ENCODE measurements around the gene MSI2.

MSI2 gene

DNA sequence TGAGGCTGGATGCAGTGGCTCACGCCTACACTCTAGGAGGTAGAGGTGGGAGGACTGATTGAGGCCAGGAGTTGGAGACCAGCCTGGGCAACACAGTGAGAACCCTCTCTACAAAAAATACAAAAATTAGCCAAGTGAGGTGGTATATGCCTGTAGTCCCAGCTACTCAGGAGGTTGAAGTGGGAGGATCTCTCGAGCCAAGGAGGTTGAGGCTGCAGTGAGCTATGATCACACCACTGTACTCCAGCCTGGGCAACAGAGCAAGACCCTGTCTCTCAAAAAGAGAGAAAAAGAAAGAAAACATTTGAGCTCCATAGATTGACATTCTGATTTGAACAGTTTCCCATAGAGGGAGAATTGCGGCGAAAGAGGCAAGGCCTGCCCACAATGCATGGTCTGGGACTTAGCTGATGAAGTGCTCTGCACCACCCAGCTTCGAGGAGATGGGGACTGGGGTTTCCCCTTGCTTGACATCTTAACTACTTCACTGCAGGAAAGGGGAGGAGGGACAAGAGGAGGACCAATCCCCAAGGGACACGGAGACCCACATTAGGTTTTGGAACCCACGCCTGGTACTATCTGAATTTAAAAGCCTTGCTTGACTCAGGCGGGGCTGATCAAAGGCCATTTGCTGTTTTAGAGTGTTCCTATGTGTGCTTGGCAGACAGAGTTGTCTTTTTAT, 21.7 kb downstream of the MSI2 start:
- CTCF ChIA-PET, result interaction anchor here (1.1 kb wide), 1 partner anchor 35 kb away, joined by 3 read pairs; no protein-coding TSS in a partner anchor
- H3K27ac ChIP-seq, result no peak overlapping the region
- DNase-seq (ENCODE audit: low spot score), result no peak
- POLR2A ChIA-PET (ENCODE audit: low non-redundant PET), result no interaction called here
- TF ChIP-seq, protein P1, sequence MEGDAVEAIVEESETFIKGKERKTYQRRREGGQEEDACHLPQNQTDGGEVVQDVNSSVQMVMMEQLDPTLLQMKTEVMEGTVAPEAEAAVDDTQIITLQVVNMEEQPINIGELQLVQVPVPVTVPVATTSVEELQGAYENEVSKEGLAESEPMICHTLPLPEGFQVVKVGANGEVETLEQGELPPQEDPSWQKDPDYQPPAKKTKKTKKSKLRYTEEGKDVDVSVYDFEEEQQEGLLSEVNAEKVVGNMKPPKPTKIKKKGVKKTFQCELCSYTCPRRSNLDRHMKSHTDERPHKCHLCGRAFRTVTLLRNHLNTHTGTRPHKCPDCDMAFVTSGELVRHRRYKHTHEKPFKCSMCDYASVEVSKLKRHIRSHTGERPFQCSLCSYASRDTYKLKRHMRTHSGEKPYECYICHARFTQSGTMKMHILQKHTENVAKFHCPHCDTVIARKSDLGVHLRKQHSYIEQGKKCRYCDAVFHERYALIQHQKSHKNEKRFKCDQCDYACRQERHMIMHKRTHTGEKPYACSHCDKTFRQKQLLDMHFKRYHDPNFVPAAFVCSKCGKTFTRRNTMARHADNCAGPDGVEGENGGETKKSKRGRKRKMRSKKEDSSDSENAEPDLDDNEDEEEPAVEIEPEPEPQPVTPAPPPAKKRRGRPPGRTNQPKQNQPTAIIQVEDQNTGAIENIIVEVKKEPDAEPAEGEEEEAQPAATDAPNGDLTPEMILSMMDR (conservative IDR thresholded peaks at IDR 0.05; ENCODE audit: low read depth), result no peak

DNA sequence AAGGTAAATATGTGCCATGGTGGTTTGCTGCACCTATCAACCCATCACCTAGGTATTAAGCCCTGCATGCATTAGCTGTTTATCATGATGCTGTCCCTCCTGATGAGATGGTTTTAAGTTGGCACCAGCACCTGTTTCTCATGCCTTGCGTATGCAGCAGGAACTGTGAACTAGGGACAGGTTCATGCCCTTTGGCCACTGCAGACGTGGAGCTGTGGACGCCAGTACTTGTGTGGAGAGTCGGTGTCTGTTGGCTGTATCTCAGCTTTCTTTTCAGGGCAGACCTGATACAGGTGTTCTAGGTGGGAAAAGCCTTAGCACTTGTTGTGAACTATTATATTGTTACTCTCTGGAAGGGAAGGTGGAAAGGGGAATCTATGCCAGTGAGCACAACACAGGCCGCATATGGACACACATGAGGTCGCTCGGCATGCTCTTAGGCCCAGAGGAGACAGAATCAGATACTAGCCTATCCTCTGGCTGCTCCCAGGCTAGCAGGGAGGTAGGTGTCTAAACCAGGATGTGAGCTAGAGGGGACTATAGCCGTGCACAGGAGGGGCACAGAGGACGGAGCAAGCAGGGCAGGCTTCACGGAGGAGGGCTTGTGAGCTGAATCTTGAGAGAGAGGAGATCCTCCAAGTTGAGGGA, 22.5 kb downstream of the MSI2 start:
- no peak for DNase-seq (ENCODE audit: low spot score)
- ChIA-PET POLR2A (ENCODE audit: low non-redundant PET) (no interaction called here), CTCF (interaction anchor here (1.1 kb wide), 1 partner anchor 36 kb away, joined by 3 read pairs; no protein-coding TSS in a partner anchor)
- TF ChIP-seq, protein P1 (conservative IDR thresholded peaks at IDR 0.05; ENCODE audit: low read depth), result no peak
- no peak overlapping the region for H3K27ac ChIP-seq

DNA sequence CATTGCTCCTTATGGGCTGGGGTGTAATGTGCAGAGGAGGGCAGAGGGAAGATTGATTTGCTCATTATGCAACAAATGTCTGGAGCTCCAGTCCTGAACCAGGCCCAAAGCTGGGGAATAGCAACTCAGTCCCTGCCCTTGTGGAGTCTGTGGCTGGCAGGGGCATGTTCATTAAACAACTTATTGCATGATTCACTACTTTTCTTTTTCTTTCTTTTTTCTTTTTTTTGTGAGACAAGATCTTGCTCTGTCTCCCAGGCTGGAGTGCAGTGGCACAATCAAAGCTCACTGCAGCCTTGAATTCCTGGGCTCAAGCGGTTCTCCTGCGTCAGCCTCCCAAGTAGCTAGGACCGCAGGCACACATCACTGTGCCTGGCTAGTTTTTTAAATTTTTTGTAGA, 23.1 kb downstream of the MSI2 start:
- ChIA-PET POLR2A (ENCODE audit: low non-redundant PET) (no interaction called here), CTCF (no interaction called here)
- TF ChIP-seq, protein P1 (conservative IDR thresholded peaks at IDR 0.05; ENCODE audit: low read depth), result no peak
- DNase-seq (ENCODE audit: low spot score), result no peak
- no peak overlapping the region for H3K27ac ChIP-seq

DNA sequence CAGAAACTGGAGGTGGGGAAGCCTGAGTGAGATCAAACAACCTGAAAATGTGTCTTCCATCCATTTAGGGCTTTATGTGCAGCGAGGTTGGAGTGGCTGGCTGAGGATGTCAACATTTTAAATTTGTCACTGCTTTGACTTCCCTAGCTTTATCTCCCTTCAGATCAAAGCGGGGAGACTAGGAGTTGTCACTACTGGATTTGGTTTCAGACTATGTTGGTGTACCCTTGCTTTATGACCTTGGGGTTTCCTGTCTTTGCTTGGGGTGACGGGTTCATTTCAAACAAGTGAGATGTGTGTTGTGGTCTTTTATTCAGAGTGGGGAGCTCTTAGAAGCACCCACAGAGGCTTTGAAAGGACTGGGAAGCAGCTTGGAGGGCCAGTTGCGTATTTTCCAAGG, 25.6 kb downstream of the MSI2 start:
- CTCF ChIA-PET, result no interaction called here
- no peak overlapping the region for H3K27ac ChIP-seq
- POLR2A ChIA-PET (ENCODE audit: low non-redundant PET), result no interaction called here

DNA sequence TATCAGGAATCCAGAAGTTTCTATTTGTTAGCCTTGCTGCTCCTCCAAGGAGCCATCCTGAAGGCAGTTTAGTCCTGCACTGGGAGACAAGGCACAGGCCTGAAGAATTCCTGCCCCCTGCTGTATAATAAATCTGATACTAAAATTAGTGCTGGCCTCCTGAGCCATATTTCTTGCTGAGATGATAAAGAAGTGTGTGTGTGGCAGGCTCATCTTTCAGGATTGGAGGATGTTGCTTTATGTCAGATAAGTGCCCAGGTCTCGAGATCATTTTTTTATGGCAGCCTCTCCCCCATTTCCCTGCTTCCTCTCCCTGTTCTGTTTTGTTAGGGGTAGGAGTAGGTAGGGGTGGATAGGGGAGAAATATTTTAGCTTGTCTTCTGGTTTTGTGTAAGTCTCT, 26.0 kb downstream of the MSI2 start:
- DNase-seq (ENCODE audit: low spot score), result no peak
- TF ChIP-seq, protein P1 (conservative IDR thresholded peaks at IDR 0.05; ENCODE audit: low read depth), result no peak
- H3K27ac ChIP-seq, result no peak overlapping the region
- ChIA-PET POLR2A (ENCODE audit: low non-redundant PET) (no interaction called here), CTCF (no interaction called here)

More for the DNA sequence above, 25.6 kb downstream of the MSI2 start:
- DNase-seq (ENCODE audit: low spot score), result no peak
- TF ChIP-seq, protein P1 (conservative IDR thresholded peaks at IDR 0.05; ENCODE audit: low read depth), result no peak

DNA sequence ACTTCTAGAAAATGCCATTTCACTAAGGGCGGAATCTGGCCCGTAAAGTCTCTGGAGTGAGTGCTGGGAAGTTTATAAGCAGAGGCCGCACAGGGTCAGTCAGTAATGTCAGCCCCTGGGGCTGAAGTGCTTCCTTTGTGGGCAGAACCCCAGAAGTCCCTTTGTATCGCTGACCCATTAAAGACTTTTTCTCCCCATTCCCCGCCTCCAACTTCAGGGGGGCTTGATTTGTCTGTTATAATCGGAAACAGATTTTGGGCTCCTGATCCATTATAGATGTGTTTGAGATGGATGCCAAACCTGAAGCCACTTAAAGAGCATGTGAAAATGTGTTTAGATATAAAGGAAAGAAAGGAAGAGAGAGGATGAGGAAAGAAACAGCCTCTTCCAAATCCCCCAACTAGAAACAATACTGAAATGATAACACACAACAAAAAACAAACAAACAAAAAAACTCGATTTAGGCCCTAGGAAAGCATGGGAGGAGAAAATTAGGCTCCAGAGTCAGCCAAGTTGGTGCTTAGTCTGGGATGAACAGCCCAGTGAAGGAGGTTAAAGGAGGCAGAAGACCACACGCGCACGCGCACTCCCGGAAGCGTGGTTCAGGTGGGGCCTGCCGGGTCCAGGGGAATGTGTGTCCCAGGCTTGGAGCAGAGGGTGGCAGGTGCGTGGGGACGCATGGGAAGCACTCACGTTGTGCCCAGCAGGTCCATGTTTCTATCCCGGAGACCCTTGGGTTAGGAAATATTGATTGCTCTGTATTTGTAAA, 27.1 kb downstream of the MSI2 start:
- no peak overlapping the region for H3K27ac ChIP-seq
- TF ChIP-seq, protein P1 (conservative IDR thresholded peaks at IDR 0.05; ENCODE audit: low read depth), result no peak
- ChIA-PET CTCF (no interaction called here), POLR2A (ENCODE audit: low non-redundant PET) (no interaction called here)
- no peak for DNase-seq (ENCODE audit: low spot score)
